Panc1 (cell line): ENCODE results near the gene PPP3R2. TPM values are rescaled to one million over a fixed set of nuclear protein-coding genes. Genes with fewer than 3 reads are reported as not detected.

ENCODE experiments used
- ATAC-seq: fragments of 200-7000 bp; cut with Tn5 transposase; 2 replicates; pipeline ENCODE4 v1.9.1; 2020; ENCODE audit warnings: mild to moderate bottlenecking, moderate library complexity
- BruUV-seq: library from RNA; stranded (reverse); fragments of 400-500 nt; replicated peaks from 2 replicates; lab custom pipeline; 2021; lab: Mats Ljungman, UMichigan
- CTCF ChIA-PET: fragments of 300-600 bp; sonication (Branson Sonifier 250); formaldehyde crosslinking; loops from one replicate; lab custom pipeline; 2022; ENCODE audit warnings: antibody characterized with exemption; lab: Charles Lee
- POLR2A ChIA-PET: fragments of 300-600 bp; sonication (Branson Sonifier 250); formaldehyde crosslinking; loops from one replicate; lab custom pipeline; 2022; ENCODE audit warnings: antibody characterized with exemption; lab: Charles Lee
- DNase-seq: peaks from one replicate; pipeline ENCODE4 v3.0.0-alpha.2; 2010; ENCODE audit warnings: low read depth, low spot score
- H3K27ac ChIP-seq: 2 replicates; pipeline ENCODE4 v1.5.1; 2011; ENCODE audit warnings: mild to moderate bottlenecking, low read length, inconsistent platforms
- H3K27me3 ChIP-seq: fragments of 200-500 bp; sonication (Bioruptor generic); 2 replicates; pipeline ENCODE4 v1.6.0; 2014; ENCODE audit warnings: low read length, inconsistent platforms; ENCODE audit not compliant: control insufficient read depth, insufficient read depth
- H3K36me3 ChIP-seq: fragments of 200-500 bp; sonication (Bioruptor generic); 2 replicates; pipeline ENCODE4 v1.5.1; 2014; ENCODE audit warnings: inconsistent platforms, mild to moderate bottlenecking, low read length, moderate library complexity; ENCODE audit not compliant: control insufficient read depth, insufficient read depth
- H3K4me1 ChIP-seq: 2 replicates; pipeline ENCODE4 v1.5.1; 2011; ENCODE audit warnings: inconsistent platforms, mild to moderate bottlenecking, low read length, moderate library complexity; ENCODE audit not compliant: control insufficient read depth, insufficient read depth
- H3K4me3 ChIP-seq, 2 experiments: 2 replicates each; pipeline ENCODE4 v1.5.1; 2011 to 2012; ENCODE audit warnings: low read depth in 2 of 2, low read length in 2 of 2, mild to moderate bottlenecking in 2 of 2, inconsistent platforms in 1 of 2, moderate library complexity in 1 of 2
- H3K9me3 ChIP-seq: fragments of 200-500 bp; sonication (Bioruptor generic); 2 replicates; pipeline ENCODE4 v1.5.1; 2014; ENCODE audit warnings: low read depth, mild to moderate bottlenecking, inconsistent platforms, low read length, moderate library complexity; ENCODE audit not compliant: control insufficient read depth, insufficient read depth
- POLR2AphosphoS5 ChIP-seq: IDR thresholded peaks from 2 replicates; pipeline ENCODE4 v1.6.1; 2012; ENCODE audit warnings: mild to moderate bottlenecking, low read depth, low read length, moderate library complexity
- SIN3A ChIP-seq: IDR thresholded peaks from 2 replicates; pipeline ENCODE4 v1.6.1; 2012; ENCODE audit warnings: low read depth, mild to moderate bottlenecking, low read length, moderate library complexity, borderline replicate concordance; ENCODE audit not compliant: insufficient read depth
- TCF7L2 ChIP-seq: IDR thresholded peaks from 2 replicates; pipeline ENCODE4 v1.6.1; 2011; ENCODE audit warnings: mild to moderate bottlenecking, low read depth, low read length, inconsistent platforms
- in situ Hi-C: cut with HindIII; loops from 2 replicates; pipeline ENCODE4 v1.10.0; 2016; ENCODE audit warnings: low sequenced_read_pairs, low pct_unique_long_range_greater_than_20kb
- intact Hi-C: fragments of 100-400 bp; cut with micrococcal nuclease; formaldehyde crosslinking; loops from one replicate; pipeline ENCODE4 v1.10.0; 2022; ENCODE audit not compliant: unreplicated experiment
- total RNA-seq: library from RNA; stranded (reverse); gene quantifications from one replicate; pipeline ENCODE4 v1.2.1, GENCODE V29; 2021; ENCODE audit not compliant: unreplicated experiment
- TF ChIP-seq, protein P1 (sequence below): fragments of 450-650 bp; IDR thresholded peaks from 2 replicates; pipeline ENCODE4 v1.5.1; 2017; ENCODE audit warnings: mild to moderate bottlenecking
- TF ChIP-seq, protein P2 (sequence below), 2 experiments: IDR thresholded peaks; 2 replicates each; pipeline ENCODE4 v1.6.1; 2011 to 2012; ENCODE audit warnings: low read depth in 2 of 2, control low read depth in 1 of 2, low read length in 1 of 2, mild to moderate bottlenecking in 1 of 2, moderate library complexity in 1 of 2; ENCODE audit not compliant: insufficient read depth in 1 of 2

The PPP3R2 gene
- total RNA-seq, 1 experiment from 2014 or later, result not detected

DNA sequence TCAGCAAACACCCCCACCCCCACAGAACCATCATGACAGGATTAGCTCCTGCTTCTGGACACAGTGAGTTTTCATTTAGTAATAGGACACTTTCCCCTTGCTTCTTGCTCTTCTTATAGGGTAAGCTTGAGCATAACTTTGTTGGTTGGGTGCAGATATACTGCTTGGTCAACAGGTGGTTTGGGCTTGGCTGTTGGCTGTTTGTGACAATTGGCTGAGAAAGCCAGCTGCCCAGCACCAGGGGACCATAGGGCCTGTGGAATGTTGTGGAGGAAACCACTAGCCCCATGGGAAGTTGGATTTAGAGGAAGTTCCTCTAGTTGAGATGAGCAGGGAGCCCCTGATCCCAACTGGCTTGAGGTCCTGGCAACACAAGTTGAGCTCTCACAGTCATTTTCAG lies 30.5 kb downstream of the PPP3R2 start:
- Histone ChIP-seq H3K27me3 (no peaks in the 10 kb centered on the region), H3K4me3 (no peak overlapping the region), H3K27ac (no peak overlapping the region), H3K36me3 (peaks cover 15% of the 10 kb centered on the region; the same call in 1 of the 2 replicates), H3K9me3 (no peaks in the 10 kb centered on the region), H3K4me1 (no peaks in the 10 kb centered on the region)
- no TSS peak for BruUV-seq
- ATAC-seq (no peak), DNase-seq (no peak)
- POLR2A ChIA-PET, result no interaction called here
- TF ChIP-seq SIN3A, result no peak
- TF ChIP-seq, protein P1, sequence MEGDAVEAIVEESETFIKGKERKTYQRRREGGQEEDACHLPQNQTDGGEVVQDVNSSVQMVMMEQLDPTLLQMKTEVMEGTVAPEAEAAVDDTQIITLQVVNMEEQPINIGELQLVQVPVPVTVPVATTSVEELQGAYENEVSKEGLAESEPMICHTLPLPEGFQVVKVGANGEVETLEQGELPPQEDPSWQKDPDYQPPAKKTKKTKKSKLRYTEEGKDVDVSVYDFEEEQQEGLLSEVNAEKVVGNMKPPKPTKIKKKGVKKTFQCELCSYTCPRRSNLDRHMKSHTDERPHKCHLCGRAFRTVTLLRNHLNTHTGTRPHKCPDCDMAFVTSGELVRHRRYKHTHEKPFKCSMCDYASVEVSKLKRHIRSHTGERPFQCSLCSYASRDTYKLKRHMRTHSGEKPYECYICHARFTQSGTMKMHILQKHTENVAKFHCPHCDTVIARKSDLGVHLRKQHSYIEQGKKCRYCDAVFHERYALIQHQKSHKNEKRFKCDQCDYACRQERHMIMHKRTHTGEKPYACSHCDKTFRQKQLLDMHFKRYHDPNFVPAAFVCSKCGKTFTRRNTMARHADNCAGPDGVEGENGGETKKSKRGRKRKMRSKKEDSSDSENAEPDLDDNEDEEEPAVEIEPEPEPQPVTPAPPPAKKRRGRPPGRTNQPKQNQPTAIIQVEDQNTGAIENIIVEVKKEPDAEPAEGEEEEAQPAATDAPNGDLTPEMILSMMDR, result no peak
- no peak for TF ChIP-seq POLR2AphosphoS5
- TF ChIP-seq, protein P2, sequence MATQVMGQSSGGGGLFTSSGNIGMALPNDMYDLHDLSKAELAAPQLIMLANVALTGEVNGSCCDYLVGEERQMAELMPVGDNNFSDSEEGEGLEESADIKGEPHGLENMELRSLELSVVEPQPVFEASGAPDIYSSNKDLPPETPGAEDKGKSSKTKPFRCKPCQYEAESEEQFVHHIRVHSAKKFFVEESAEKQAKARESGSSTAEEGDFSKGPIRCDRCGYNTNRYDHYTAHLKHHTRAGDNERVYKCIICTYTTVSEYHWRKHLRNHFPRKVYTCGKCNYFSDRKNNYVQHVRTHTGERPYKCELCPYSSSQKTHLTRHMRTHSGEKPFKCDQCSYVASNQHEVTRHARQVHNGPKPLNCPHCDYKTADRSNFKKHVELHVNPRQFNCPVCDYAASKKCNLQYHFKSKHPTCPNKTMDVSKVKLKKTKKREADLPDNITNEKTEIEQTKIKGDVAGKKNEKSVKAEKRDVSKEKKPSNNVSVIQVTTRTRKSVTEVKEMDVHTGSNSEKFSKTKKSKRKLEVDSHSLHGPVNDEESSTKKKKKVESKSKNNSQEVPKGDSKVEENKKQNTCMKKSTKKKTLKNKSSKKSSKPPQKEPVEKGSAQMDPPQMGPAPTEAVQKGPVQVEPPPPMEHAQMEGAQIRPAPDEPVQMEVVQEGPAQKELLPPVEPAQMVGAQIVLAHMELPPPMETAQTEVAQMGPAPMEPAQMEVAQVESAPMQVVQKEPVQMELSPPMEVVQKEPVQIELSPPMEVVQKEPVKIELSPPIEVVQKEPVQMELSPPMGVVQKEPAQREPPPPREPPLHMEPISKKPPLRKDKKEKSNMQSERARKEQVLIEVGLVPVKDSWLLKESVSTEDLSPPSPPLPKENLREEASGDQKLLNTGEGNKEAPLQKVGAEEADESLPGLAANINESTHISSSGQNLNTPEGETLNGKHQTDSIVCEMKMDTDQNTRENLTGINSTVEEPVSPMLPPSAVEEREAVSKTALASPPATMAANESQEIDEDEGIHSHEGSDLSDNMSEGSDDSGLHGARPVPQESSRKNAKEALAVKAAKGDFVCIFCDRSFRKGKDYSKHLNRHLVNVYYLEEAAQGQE (IDR thresholded peaks at IDR 0.05; ENCODE audit: insufficient read depth in 1 of 2, low read depth in 2 of 2, low read length in 1 of 2), result no peak
- TF ChIP-seq TCF7L2, result no peak
- in situ Hi-C loops, result no loop called here
- intact Hi-C loops, result no loop called here
- CTCF ChIA-PET, result no interaction called here

DNA sequence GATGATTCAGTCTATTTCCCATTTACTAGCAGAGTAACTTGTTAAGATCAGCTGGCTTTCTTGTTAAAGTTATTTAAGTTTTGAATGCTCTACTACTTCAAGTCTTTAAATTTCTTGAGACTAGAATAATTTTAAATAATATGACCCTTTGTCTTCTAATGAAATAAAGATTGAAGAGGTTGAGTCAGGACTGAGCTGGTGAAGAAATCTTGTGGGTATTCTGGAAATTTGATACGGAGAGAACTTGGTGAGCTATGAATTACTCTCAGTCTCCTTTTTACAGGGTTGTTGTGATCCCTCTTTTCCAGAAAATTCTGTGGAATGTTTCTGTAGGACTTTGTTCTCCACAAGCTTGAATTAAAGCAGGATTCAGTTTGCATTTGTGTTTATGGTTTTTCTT lies 31.8 kb downstream of the PPP3R2 start:
- CTCF ChIA-PET, result no interaction called here
- Histone ChIP-seq H3K27me3 (no peaks in the 10 kb centered on the region), H3K4me3 (no peak overlapping the region), H3K4me1 (no peaks in the 10 kb centered on the region), H3K27ac (no peak overlapping the region), H3K9me3 (no peaks in the 10 kb centered on the region), H3K36me3 (peaks cover 17% of the 10 kb centered on the region; the same call in 1 of the 2 replicates)
- TF ChIP-seq, protein P1, result no peak
- no peak for TF ChIP-seq POLR2AphosphoS5
- no peak for ATAC-seq
- BruUV-seq, result no TSS peak
- intact Hi-C loops, result no loop called here
- DNase-seq, result no peak
- in situ Hi-C loops, result no loop called here
- POLR2A ChIA-PET, result no interaction called here
